ENCODE data around the gene DDAH1. TPM values are rescaled to one million over a fixed set of nuclear protein-coding genes. Genes with fewer than 3 reads are reported as not detected.

Gene DDAH1
- total and polyA plus RNA-seq, 2 of the 4 experiments (the other 2 are of a cell fraction), result 78.0 to 94.5 TPM

- ChIA-PET POLR2A (ENCODE audit: unreplicated experiment) (interaction anchor here (0.8 kb wide), 1 partner anchor 85 kb away, joined by 3 read pairs; the partner anchor contains the start of gene BCL10), CTCF (interaction anchor here (1.3 kb wide), 1 partner anchor 18 kb away, joined by 3 read pairs; no protein-coding TSS in a partner anchor)
- in situ Hi-C loops (cut with MboI; ENCODE audit: low sequenced_read_pairs), result no loop called here
- DNase-seq (no peak), ATAC-seq (ENCODE audit: low read depth) (no peak)
- Histone ChIP-seq H2AK5ac (ENCODE audit: low read depth, low read length) (no peak overlapping the region), H3K79me1 (ENCODE audit: low read depth in 1 of 2, low read length in 2 of 2) (peaks cover 26 to 64% of the 10 kb centered on the region in 2 experiments), H3K23ac (ENCODE audit: low read depth, low read length) (peak overlapping the region; percentile 19), H3K4ac (ENCODE audit: low read depth, low read length) (no peak overlapping the region), H3K27me3 (ENCODE audit: control insufficient read depth, insufficient read depth, low read length) (no peaks in the 10 kb centered on the region), H2AK9ac (replicated peaks; ENCODE audit: low read depth, low read length, poor library complexity) (no peak overlapping the region), H2BK15ac (ENCODE audit: low read depth, low read length) (peak overlapping the region; percentile 18; the same call in 1 of the 3 replicates), H2BK20ac (ENCODE audit: low read depth, low read length) (no peak overlapping the region), H4K91ac (ENCODE audit: insufficient read depth, low read depth, low read length) (no peak overlapping the region), H3K9me1 (ENCODE audit: insufficient read depth, low read length) (peaks cover 13% of the 10 kb centered on the region), H2BK5ac (ENCODE audit: low read depth, low read length, poor library complexity, severe bottlenecking) (peak overlapping the region; percentile 97), H3K4me3 (ENCODE audit: insufficient read depth, low read depth, low read length) (no peak overlapping the region), H3K36me3 (ENCODE audit: control insufficient read depth, insufficient read depth, low read length) (peaks cover 3% of the 10 kb centered on the region; the same call in 1 of the 2 replicates), H3K9me3 (ENCODE audit: control insufficient read depth, insufficient read depth, low read length) (no peaks in the 10 kb centered on the region), H3K14ac (replicated peaks; ENCODE audit: low read depth, low read length) (no peak overlapping the region), H2BK120ac (ENCODE audit: low read depth, low read length) (peak overlapping the region; percentile 17; the same call in 1 of the 2 replicates), H3K4me2 (ENCODE audit: low read depth, low read length) (no peak overlapping the region), H2AFZ (replicated peaks; ENCODE audit: low read length, poor library complexity) (no peak overlapping the region), H3K18ac (ENCODE audit: low read depth, low read length) (peak overlapping the region; percentile 20; the same call in 1 of the 2 replicates), H3K27ac (ENCODE audit: insufficient read depth, low read length) (peak overlapping the region; percentile 20; the same call in 1 of the 2 replicates), H3K56ac (ENCODE audit: extremely low read depth, insufficient read depth, low read length) (no peak overlapping the region), H4K8ac (ENCODE audit: low read depth in 2 of 2, low read length in 2 of 2) (peak overlapping the region in 1 of 2 experiments; percentile 50; a peak in 2 of 4 replicates), H4K5ac (ENCODE audit: low read depth, low read length) (peak overlapping the region; percentile 20; the same call in 1 of the 2 replicates), H3K4me1 (ENCODE audit: control insufficient read depth, insufficient read depth, low read length) (peaks cover 15% of the 10 kb centered on the region), H4K20me1 (ENCODE audit: insufficient read depth, low read length) (no peaks in the 10 kb centered on the region), H3K9ac (ENCODE audit: low read depth, low read length) (no peak overlapping the region; the same call in 1 of the 2 replicates)
- no TSS peak for BruUV-seq (replicated peaks)
- dilution Hi-C loops (cut with HindIII; ENCODE audit: low sequenced_read_pairs, unreplicated experiment), result no loop called here
- intact Hi-C loops (cut with micrococcal nuclease), result loop anchor here (5.0 kb wide), 1 partner anchor 101 kb away; no protein-coding TSS in a partner anchor
- TF ChIP-seq RAD21 (IDR thresholded peaks at IDR 0.05; ENCODE audit: low read length), result no peak
- TF ChIP-seq USF2 (IDR thresholded peaks at IDR 0.05; ENCODE audit: low read depth, low read length), result no peak
- no peak for TF ChIP-seq RFX5 (IDR thresholded peaks at IDR 0.05; ENCODE audit: low read depth, low read length)
- TF ChIP-seq MAFK (IDR thresholded peaks at IDR 0.05; ENCODE audit: low read depth, low read length), result no peak
- TF ChIP-seq POLR2A (IDR thresholded peaks at IDR 0.05; ENCODE audit: low read depth, low read length), result no peak
- no peak for TF ChIP-seq MAZ (IDR thresholded peaks at IDR 0.05; ENCODE audit: borderline replicate concordance, low read depth, low read length)
- no peak for TF ChIP-seq CEBPB (IDR thresholded peaks at IDR 0.05; ENCODE audit: low read depth, low read length)
- no peak for TF ChIP-seq SMC3 (IDR thresholded peaks at IDR 0.05; ENCODE audit: low read depth, low read length)
- TF ChIP-seq BHLHE40 (IDR thresholded peaks at IDR 0.05; ENCODE audit: low read depth, low read length), result no peak
- TF ChIP-seq MXI1 (IDR thresholded peaks at IDR 0.05; ENCODE audit: borderline replicate concordance, low read depth, low read length), result no peak
- TF ChIP-seq RCOR1 (IDR thresholded peaks at IDR 0.05; ENCODE audit: insufficient replicate concordance, low read length), result no peak
- no peak for TF ChIP-seq NFE2L2 (IDR thresholded peaks at IDR 0.05; ENCODE audit: low read depth, low read length)
- TF ChIP-seq CHD1 (IDR thresholded peaks at IDR 0.05; ENCODE audit: low read depth, low read length), result no peak
- no peak for TF ChIP-seq FOS (IDR thresholded peaks at IDR 0.05; ENCODE audit: low read depth, low read length)
- TF ChIP-seq ELK1 (IDR thresholded peaks at IDR 0.05; ENCODE audit: borderline replicate concordance, low read depth, low read length), result no peak
These were observed 103.2 kb downstream of the DDAH1 start for GRCh38 chr1:85361606-85362296.
